GM21526 (cell line): Measurements from ENCODE around the gene ZBTB17.
"Not testable (repeated sequence)": the region's sequence is repeated elsewhere in the genome, so short reads cannot be mapped to it uniquely, and the experiment has no call there.

Experiments used
- ATAC-seq: cut with Tn5 transposase; IDR thresholded peaks from one replicate; pipeline ENCODE4 v1.9.1; 2021; ENCODE audit warnings: moderate library complexity; ENCODE audit not compliant: unreplicated experiment, low FRiP score

The ZBTB17 gene

GRCh38 chr1:16012590-16013219 lies 36.8 kb upstream of the ZBTB17 start:
- ATAC-seq = no peak

- ATAC-seq = no peak
These were observed 36.2 kb upstream of the ZBTB17 start for GRCh38 chr1:16011936-16012589.

- ATAC-seq = no peak
These were observed 34.9 kb upstream of the ZBTB17 start for GRCh38 chr1:16010837-16011236.

GRCh38 chr1:16009678-16010077 lies 33.8 kb upstream of the ZBTB17 start:
- no peak for ATAC-seq

GRCh38 chr1:16009030-16009460 lies 33.1 kb upstream of the ZBTB17 start:
- ATAC-seq = no peak

GRCh38 chr1:16007671-16008341 lies 31.9 kb upstream of the ZBTB17 start:
- ATAC-seq = no peak

- ATAC-seq = no peak
These were observed 30.9 kb upstream of the ZBTB17 start for GRCh38 chr1:16006552-16007485.

GRCh38 chr1:16006010-16006409 lies 30.1 kb upstream of the ZBTB17 start:
- ATAC-seq = no peak

- ATAC-seq = no peak
These were observed 29.7 kb upstream of the ZBTB17 start for GRCh38 chr1:16005597-16005996.

GRCh38 chr1:16001274-16001673 lies 25.4 kb upstream of the ZBTB17 start:
- ATAC-seq = not testable (repeated sequence)

- no peak for ATAC-seq
These were observed 23.0 kb upstream of the ZBTB17 start for GRCh38 chr1:15998929-15999328.

GRCh38 chr1:15997637-15998280 lies 21.9 kb upstream of the ZBTB17 start:
- no peak for ATAC-seq

GRCh38 chr1:15997076-15997585 lies 21.2 kb upstream of the ZBTB17 start:
- ATAC-seq = no peak

- ATAC-seq = no peak
These were observed 18.9 kb upstream of the ZBTB17 start for GRCh38 chr1:15994590-15995351.

GRCh38 chr1:15994081-15994480 lies 18.2 kb upstream of the ZBTB17 start:
- ATAC-seq = no peak

GRCh38 chr1:15993666-15994065 lies 17.8 kb upstream of the ZBTB17 start:
- ATAC-seq = no peak

GRCh38 chr1:15992582-15993500 lies 16.9 kb upstream of the ZBTB17 start:
- no peak for ATAC-seq

- ATAC-seq = no peak
These were observed 16.3 kb upstream of the ZBTB17 start for GRCh38 chr1:15992187-15992553.
